ENCODE results near the gene COPS4. TPM values are rescaled to one million over a fixed set of nuclear protein-coding genes. Genes with fewer than 3 reads are reported as not detected.
"Not testable (repeated sequence)": the region's sequence is repeated elsewhere in the genome, so short reads cannot be mapped to it uniquely, and the experiment has no call there.

The COPS4 gene
- total and polyA plus RNA-seq, 3 donors from 2014 or later, result 73.2 to 100 (median 87.6) TPM

- WGBS, 2 donors, result 84 to 85% methylated on average over 8 of the region's 8 CpGs
- Histone ChIP-seq H3K9me3 (no peaks in the 10 kb centered on the region), H3K4me1 (no peaks in the 10 kb centered on the region), H3K27me3 (no peaks in the 10 kb centered on the region), H3K4me3 (no peak overlapping the region), H3K27ac (no peak overlapping the region), H3K36me3 (ENCODE audit: low read depth, missing control alignments) (no peaks in the 10 kb centered on the region)
- DNase-seq, result no peak
- TF ChIP-seq CTCF (IDR thresholded peaks at IDR 0.05) (no peak), POLR2A (IDR thresholded peaks at IDR 0.05) (no peak)
- intact Hi-C loops (cut with DNase I; ENCODE audit: low total_unique reads), result no loop called here
Observed at GRCh38 chr4:83046693-83047473, 11.9 kb downstream of the COPS4 start.

GRCh38 chr4:83048781-83049180 lies 13.8 kb downstream of the COPS4 start:
- H3K4me3 ChIP-seq; H3K27ac ChIP-seq; H3K9me3 ChIP-seq; H3K4me1 ChIP-seq; DNase-seq; H3K27me3 ChIP-seq; intact Hi-C loops (cut with DNase I; ENCODE audit: low total_unique reads); H3K36me3 ChIP-seq (ENCODE audit: low read depth, missing control alignments): not testable (repeated sequence)
- 95 to 97% methylated on average over 8 of the region's 8 CpGs for WGBS, 2 donors

DNA sequence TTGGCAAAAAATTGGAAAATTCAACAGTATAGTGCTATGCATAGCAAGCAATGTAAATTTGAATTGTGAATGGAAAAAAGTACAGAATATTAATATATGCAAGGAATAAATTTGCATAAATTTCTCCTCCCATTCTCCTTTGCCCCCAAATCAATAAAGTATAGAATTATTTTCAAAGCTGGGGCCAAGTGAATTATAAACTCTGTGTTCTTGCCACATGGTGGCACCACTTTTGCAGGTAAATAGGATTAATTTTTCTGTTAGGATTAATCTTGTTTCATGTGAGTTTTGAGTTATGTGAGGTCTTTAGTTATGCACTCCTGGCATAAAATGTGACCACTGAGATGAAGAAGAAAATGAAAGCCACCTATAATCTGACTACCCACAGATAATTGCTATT lies 19.9 kb downstream of the COPS4 start:
- no peaks in the 10 kb centered on the region for H3K36me3 ChIP-seq (ENCODE audit: low read depth, missing control alignments)
- intact Hi-C loops (cut with DNase I; ENCODE audit: low total_unique reads), result no loop called here
- DNase-seq, result no peak

DNA sequence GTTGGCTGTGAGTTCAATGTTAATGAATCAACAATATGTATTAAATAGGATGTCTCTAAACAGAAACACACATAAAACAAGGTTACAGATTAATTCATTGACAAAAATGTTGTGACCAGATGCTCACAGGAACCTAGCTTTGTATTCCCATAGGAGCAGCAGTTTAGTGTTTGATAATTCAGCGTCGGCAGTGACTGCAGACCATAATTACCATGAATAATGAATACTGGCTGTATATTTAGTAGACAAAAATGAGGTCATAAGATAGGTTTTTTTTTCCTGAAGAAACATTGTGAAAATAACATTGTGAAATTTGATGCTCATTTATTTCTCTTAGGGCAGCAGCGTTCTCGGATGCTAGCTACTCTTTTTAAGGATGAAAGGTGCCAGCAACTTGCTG lies 27.8 kb downstream of the COPS4 start:
- WGBS, 2 donors, result 84 to 90% methylated on average over 4 of the region's 4 CpGs
- Histone ChIP-seq H3K36me3 (ENCODE audit: low read depth, missing control alignments) (no peaks in the 10 kb centered on the region), H3K27me3 (no peaks in the 10 kb centered on the region), H3K27ac (no peak overlapping the region), H3K9me3 (no peaks in the 10 kb centered on the region), H3K4me3 (no peak overlapping the region), H3K4me1 (no peaks in the 10 kb centered on the region)
- TF ChIP-seq CTCF (IDR thresholded peaks at IDR 0.05), result no peak
- TF ChIP-seq POLR2A (IDR thresholded peaks at IDR 0.05), result no peak
- no peak for DNase-seq
- intact Hi-C loops (cut with DNase I; ENCODE audit: low total_unique reads), result no loop called here

More for the DNA sequence above, 19.9 kb downstream of the COPS4 start:
- no peak overlapping the region for H3K4me3 ChIP-seq
- H3K9me3 ChIP-seq, result no peaks in the 10 kb centered on the region
- no peaks in the 10 kb centered on the region for H3K27me3 ChIP-seq
- TF ChIP-seq CTCF (IDR thresholded peaks at IDR 0.05) (peak in 1 of 3 experiments; percentile 8), POLR2A (IDR thresholded peaks at IDR 0.05) (no peak)
- H3K4me1 ChIP-seq, result no peaks in the 10 kb centered on the region
- H3K27ac ChIP-seq, result no peak overlapping the region

GRCh38 chr4:83065266-83065665 lies 30.3 kb downstream of the COPS4 start:
- no peak overlapping the region for H3K4me3 ChIP-seq
- no peak for TF ChIP-seq CTCF (IDR thresholded peaks at IDR 0.05)
- no peak for TF ChIP-seq POLR2A (IDR thresholded peaks at IDR 0.05)
- DNase-seq, result no peak
- intact Hi-C loops (cut with DNase I; ENCODE audit: low total_unique reads), result no loop called here
- no peaks in the 10 kb centered on the region for H3K4me1 ChIP-seq
- no peaks in the 10 kb centered on the region for H3K27me3 ChIP-seq
- no peak overlapping the region for H3K27ac ChIP-seq
- H3K9me3 ChIP-seq, result no peaks in the 10 kb centered on the region
- WGBS, 2 donors, result 88 to 90% methylated on average over 1 of the region's 1 CpG
- no peaks in the 10 kb centered on the region for H3K36me3 ChIP-seq (ENCODE audit: low read depth, missing control alignments)
